NCI-H526 treated with DMSO at 0.1 percent for 48 hours (cell line): ENCODE data around the gene TRAF7.

Experiments
- DNase-seq: peaks from one replicate; lab custom pipeline; 2025; lab: John Stamatoyannopoulos, UW

TRAF7 gene

DNA sequence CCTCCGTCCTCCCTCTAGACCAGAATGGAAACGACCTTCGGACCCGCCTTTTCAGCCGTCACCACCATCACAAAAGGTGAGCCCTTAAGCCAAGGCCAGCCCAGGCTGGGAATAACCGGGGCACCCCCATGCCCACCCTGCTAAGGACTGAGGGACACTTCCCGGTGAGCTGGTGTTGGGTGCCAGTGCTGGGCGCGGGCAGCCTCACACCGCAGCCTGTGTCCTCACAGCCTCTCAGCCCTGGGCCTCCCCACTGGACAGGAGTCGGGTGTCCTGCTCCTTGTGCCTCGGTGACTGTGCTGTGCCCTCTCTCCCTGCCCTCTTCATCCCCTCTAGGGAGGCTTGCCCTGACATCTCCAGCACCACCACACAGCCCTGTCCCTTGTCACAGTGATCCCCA is 10.3 kb downstream of the TRAF7 start:
- no peak for DNase-seq

DNA sequence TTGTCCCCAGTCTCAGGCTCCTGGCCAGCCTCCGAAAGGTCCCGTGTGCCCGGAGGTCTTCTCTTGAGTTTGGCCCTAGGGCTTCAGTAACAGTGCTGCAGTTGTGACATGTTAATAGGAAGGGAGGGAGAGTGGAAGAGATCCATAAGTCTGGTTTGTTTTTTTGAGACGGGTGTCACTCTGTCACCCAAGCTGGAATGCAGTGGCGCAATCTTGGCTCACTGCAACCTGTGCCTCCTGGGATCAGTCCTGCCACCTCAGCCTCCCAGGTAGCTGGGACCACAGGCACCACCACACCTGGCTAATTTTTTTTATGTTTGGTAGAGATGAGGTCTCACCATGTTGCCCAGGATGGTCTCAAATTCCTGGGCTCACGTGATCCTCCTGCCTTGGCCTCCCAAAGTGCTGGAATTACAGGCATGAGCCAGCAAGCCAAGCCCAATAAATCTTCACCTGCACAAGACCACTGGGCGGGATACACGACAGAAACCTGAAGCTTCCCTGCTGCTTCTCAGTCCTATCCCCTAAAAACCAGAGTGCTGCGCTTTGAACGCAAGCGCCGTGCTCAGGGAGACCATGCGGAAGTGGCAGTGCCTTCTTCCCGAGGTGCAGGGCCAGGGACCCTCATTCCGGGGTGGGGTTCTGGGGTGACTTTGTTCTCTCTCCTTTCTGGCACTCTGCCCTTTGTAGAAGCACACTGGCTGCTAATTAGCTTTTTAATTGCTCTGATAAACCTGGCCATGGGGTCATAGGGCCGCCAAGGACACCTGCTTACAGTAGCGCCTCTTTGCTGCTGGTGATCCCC is 10.9 kb downstream of the TRAF7 start:
- DNase-seq = no peak

DNA sequence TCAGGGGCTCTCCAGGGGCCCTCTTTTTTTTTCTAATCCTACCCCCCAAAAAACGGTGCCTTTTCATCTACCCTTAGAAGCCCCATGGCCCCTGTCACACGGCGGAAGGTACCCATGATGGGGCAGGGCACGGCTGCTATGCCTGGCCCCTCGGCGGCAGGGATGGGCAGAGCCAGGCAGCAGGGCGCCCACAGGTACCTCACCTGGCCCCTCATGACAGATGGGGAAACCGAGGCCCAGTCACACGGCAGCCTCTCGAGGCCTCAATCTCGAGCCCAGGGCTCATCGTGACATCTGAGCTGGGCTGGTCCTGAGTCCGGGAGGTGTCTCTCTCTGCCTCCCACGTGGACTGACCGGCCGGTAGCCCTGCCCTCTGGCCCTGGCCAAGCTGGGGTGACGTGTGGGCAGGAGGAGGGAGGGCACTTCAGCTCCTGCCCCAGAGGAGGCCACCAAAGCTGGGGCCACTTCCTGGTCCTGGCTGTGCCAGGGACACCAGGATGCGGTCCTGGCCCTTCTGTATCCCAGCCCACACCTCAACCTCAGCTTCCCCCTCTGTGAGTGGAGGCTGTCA is 11.6 kb downstream of the TRAF7 start:
- no peak for DNase-seq

- DNase-seq = no peak
Measured at GRCh38 chr16:2170080-2170479, 14.5 kb downstream of the TRAF7 start.

DNA sequence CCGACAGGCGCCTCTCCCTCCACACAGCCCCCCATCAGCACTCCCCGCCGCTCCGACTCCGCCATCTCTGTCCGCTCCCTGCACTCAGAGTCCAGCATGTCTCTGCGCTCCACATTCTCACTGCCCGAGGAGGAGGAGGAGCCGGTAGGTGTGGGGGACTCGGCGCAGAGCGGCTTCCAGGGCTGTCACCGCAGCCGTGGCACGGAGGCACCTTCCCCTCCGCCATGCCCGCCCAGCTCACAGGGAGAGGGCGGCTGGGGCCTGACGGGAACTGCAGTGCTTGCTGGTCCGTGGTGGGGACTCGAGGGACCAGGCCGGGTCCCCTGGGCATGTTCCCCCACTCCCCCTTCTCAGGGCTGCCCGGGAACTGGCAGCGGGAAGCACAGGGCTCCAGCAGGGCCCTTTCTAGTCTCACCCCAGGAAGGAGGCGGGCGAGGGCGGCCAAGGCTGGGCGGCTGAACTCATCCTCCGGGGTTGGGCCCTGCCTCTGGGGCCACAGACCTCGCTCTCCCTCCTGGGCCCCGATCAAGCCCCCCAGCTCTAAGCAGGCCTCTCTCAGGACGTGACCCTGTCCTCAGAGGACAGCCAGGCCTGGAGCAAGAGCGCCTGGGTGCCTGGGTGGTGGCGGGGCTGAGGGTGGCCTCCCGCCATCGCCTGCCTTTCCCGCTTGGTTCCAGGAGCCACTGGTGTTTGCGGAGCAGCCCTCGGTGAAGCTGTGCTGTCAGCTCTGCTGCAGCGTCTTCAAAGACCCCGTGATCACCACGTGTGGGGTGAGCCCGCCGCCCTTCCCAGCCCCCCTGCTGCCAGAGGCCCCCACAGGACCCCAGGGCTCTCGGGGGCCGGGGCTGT is 15.2 kb downstream of the TRAF7 start:
- DNase-seq = no peak

DNA sequence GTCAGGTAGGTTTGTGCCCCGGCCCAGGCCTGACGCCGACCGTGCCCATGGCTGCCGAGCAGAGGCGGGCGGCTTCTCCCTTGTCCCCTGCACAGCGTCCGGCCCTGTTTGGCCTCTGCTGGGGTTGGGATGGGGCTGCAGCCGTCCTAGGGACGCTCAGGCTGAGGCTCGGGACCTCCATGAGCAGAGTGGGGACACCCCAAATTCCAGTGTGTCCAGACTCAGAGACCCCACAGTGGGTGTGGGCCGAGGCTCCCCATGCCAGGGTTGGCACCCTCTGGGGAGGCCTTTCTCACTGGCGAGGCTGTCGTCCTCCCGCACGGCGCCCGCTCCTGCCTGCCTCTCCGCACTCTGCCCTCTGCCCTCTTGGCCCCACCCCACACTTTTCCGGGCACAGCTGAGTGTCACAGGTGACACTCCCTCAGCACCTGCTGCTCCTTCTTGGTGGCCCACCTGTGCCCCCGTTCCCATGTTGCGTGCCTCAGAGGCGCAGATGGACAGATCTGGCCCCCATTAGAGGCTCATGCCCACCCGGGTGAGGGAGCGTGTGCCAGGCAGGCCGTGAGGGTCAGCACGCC is 16.1 kb downstream of the TRAF7 start:
- no peak for DNase-seq

DNA sequence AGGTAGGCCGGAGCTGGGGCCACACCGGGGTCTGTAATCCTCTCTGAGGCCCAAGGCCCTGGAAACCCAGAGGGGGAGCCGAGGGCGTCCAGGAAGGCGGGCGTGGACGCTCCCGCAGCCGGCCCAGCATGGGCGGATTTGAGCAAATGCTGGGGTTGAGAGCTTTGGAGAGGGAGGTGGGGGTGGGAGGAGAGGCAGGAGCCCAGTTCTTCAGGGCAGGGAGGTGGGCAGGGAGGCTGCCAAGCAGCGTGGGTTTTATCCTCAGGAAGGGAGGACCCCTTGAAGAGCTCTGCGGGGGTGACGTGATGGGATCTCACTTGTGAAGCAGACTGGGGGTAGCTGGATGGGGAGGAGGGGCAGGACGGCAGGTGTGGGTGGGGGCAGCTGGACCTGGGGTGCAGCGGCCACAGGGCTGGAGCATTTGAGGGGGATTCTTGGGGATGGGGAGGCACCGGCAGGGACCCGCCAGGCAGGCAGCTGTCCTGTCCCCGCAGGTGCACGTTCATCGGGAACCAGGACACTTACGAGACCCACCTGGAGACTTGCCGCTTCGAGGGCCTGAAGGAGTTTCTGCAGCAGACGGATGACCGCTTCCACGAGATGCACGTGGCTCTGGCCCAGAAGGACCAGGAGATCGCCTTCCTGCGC is 17.2 kb downstream of the TRAF7 start:
- DNase-seq = no peak

GRCh38 chr16:2173366-2173765 is 17.8 kb downstream of the TRAF7 start:
- DNase-seq = no peak

DNA sequence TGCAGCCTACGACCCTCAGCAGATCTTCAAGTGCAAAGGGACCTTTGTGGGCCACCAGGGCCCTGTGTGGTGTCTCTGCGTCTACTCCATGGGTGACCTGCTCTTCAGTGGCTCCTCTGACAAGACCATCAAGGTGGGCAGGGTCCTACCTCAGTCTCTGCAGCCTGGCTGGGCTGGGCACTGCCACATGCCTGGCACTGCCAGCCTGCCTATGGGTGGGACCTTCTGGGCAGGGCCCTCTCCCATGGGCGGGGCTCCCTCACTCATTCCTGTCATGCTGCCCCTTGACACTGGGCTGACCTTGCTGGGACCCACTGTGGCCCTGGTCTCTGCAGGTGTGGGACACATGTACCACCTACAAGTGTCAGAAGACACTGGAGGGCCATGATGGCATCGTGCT is 18.3 kb downstream of the TRAF7 start:
- DNase-seq = no peak

DNA sequence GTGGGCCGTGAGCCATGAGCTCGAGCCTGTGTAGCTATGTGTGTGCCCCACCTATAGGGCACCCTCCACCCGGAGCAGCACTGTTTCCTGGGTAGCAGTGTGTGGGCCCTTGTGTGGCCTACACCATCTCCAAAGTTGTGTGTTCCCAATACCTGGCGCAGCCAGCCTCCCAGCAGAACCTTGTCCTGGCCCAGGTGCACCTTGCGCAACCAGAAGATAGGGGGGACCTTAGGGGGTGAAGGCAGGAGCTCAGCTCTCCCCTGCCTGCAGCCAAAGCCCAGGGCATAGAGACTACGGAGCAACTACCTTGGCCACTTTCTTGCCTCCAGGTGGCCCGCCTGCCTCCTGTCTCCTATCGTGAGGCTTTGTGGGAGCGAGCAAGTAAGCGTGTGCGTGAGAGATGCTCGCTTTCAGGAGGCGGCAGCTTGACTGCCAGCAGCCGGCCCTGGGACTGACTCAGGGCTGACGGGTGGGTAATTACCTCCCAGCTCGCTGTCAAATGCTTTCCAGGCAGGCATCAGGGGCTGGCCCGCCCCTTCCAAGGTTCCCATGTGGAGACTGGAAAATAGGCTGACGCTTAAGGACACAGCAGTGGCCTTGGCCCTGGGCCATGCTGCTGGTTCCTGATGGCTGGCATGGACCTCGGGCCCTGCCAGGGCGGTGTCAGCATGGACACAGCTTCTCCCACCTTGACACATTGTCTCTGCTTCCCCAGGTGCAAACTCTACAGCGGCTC is 19.0 kb downstream of the TRAF7 start:
- DNase-seq = no peak

GRCh38 chr16:2175454-2175853 is 19.9 kb downstream of the TRAF7 start:
- DNase-seq = no peak

DNA sequence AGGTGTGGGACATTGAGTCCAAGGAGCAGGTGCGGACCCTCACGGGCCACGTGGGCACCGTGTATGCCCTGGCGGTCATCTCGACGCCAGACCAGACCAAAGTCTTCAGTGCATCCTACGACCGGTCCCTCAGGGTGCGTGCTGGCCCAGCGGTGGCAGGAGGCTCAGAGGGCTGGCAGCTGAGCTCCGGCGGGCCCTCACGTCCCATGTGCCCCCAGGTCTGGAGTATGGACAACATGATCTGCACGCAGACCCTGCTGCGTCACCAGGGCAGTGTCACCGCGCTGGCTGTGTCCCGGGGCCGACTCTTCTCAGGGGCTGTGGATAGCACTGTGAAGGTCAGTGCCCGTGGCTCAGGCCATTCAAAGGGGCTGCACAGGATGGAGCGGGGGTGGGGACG is 20.5 kb downstream of the TRAF7 start:
- no peak for DNase-seq

DNA sequence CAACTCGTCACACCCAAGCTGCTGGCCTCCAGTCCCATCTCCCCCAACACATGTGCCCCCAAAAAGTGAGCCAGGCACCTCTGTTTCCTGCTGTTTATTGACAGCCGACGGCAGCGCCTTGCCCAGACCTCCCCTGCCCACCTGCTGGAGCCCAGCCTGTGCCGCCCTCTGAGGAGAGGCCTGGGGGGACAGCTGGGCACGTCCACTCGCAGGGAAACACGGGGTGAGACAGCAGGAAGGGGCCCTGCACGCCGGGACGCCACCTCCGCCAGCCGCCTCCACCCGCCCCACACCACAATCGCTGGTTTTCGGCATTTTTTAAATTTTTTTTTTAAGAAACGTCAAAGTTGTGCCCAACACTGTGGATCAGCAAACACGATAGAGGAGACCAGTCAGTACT is 21.5 kb downstream of the TRAF7 start:
- no peak for DNase-seq

- no peak for DNase-seq
Measured at GRCh38 chr16:2177561-2177960, 22.0 kb downstream of the TRAF7 start.

DNA sequence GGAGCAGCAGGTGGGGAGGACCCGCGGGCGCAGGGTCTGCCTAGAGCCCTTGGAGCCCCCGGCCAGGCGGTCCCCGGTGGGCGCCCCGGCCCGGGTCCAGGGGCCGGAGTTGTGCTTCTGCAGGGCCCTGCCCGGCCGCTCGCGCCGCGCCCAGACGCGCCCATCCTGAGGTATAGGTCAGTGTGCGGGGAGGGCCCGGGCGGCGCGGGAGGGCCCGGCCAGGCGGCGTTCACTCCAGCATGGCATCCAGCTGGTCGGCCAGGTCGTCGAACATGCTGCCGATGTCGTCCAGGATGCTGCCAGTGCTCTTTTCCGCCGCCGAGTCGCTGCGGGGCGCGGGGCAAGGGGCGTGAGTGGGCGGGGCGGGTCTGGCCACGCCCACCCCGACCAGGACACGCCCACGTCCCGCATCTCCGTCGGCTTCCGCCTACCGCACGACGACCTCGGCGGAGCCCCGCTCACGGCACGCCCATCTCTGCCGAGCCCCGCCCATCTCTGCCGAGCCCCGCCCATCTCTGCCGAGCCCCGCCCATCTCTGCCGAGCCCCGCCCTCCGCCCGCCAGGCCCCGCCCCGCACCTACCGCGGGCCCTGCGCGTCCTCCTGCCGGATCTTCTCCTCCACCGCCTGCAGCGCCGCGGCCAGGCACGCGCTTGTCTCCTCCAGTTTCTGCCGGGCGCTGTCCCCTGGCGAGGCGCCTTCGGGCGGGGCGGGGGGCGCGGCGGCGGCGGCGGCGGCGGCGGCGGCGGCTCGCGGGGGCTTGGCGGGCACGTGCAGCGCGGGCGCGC is 22.9 kb downstream of the TRAF7 start:
- DNase-seq = no peak

DNA sequence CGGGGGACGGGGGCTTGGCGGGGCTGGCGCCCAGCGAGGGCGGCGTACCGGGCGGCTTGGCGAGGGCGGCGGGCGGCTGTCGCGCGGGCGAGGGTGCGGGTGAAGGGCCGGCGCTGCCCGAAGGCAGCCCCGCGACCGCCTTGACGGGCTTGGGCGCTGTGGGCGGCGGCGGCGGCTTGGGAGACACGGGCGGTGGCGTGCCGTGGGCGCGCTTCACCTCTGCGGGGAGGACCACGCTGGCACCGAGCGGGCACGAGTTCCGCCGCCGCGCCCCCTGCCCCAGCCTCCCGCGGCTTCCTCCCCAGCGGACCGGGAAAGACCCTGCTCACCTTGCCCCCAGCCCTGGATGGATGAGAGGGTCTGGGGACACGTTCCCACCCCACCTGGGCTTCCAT is 23.5 kb downstream of the TRAF7 start:
- no peak for DNase-seq

- DNase-seq = no peak
Measured at GRCh38 chr16:2179576-2179975, 24.0 kb downstream of the TRAF7 start.

DNA sequence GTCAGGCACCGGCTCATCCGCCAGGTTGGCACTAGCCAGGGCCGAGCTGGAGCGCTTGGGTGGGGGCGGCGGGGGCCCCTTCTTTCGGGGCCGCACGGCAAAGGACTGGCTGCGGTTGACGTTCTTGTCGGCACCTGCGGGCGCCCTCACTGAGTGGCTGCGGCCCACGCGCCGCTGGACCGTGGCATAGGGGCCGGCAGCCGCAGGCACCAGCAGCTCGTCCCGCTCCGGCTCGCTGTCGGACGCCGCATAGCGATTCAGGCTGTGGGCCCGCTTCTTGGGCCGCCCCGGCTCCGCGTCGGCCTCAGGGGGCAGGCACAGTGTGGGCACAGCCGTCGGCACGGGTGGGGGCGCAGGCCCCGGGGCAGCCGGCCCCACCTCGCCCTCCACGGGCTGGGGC is 24.9 kb downstream of the TRAF7 start:
- DNase-seq = no peak

- DNase-seq = no peak
Measured at GRCh38 chr16:2180962-2181923, 25.7 kb downstream of the TRAF7 start.
